Suppressor macrophage treated with lipopolysaccharide for 1 hour (primary cell): ENCODE data around the gene SRPK1.
A peak's percentile ranks its signal among the peaks of the same experiment; 100 is the strongest.

Experiments
- DNase-seq, 3 donors: peaks; one replicate each; pipeline ENCODE4 v3.0.0-alpha.2; 2020 to 2022

SRPK1 gene

DNA sequence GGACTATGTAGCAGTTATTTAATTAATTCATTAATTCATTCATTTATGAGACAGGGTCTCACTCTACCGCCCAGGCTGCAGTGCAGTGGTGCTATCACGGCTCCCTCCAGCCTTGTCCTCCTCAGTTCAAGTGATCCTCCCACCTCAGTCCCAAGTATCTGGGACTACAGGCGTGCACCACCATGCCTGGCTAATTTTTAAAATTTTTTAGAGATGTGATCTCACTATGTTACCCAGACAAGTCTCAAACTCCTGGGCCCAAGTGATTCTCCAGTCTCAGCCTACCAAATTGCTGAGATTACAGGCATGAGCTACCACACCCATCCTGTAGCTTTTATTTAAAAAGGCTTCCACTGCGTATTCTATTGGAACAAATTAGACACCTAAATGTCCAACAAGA is 23.4 kb downstream of the SRPK1 start:
- no peak for DNase-seq

GRCh38 chr6:35897036-35897435 is 23.9 kb downstream of the SRPK1 start:
- no peak for DNase-seq

GRCh38 chr6:35896228-35896627 is 24.7 kb downstream of the SRPK1 start:
- DNase-seq = no peak

GRCh38 chr6:35895560-35895959 is 25.3 kb downstream of the SRPK1 start:
- no peak for DNase-seq

- no peak for DNase-seq
Observed at GRCh38 chr6:35894776-35895175, 26.1 kb downstream of the SRPK1 start.

GRCh38 chr6:35893246-35893645 is 27.7 kb downstream of the SRPK1 start:
- DNase-seq = no peak

- DNase-seq = no peak
Observed at GRCh38 chr6:35892482-35892881, 28.4 kb downstream of the SRPK1 start.

DNA sequence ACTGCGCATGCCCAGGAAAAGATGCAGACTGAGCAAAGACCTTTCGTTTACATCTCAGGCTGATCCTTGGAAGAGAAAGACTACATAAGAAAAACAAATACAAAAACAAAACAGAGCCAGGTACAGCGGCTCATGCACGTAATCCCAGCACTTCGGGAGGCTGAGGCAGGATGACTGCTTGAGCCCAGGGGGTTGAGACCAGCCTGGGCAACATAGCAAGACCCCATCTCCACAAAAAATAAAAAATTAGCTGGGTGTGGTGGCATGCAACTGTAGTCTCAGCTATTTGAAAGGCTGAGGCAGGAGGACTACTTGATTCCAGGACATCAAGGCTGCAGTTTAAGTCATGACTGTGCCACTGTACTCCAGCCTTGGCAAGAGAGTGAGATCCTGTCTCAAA is 41.7 kb downstream of the SRPK1 start:
- no peak for DNase-seq

GRCh38 chr6:35876902-35877301 is 44.0 kb downstream of the SRPK1 start:
- DNase-seq = no peak

DNA sequence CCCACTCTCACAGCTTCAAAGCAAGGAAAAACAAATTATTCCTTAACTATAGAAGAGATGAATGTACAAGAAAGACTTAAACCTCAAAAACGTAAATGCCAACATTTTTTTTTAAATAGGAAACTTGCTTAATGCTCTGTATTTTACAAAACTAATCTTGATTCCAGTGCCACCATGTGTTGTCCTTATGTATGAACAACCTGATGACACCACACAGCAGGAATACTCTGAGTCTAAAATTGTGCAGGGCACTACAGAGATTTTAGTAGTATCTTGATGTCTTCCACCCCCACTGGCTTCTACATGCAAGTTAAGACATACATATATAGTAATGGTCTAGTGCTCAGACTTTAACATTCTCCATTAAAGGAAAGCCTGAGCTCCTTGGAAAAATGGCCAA is 46.2 kb downstream of the SRPK1 start:
- DNase-seq = no peak

GRCh38 chr6:35859367-35859766 is 61.5 kb downstream of the SRPK1 start:
- no peak for DNase-seq

DNA sequence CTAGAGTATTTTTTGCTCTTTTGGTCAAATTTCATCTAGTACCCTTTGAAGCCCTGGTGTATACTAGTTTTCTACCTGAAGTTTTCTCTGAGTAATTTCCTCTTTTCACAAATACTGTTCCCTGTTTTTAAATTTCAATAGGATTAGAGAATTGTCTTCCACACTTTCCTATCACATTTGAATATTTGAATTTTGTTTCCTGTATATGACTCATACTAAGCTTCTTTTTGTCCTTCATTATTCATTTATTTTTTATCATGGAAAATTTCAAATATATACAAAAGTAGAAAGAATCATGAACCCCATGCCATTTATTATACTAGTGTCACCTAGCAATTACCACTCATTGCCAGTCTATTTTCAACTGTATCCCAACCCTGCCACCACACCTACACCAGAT is 63.0 kb downstream of the SRPK1 start:
- DNase-seq = no peak

DNA sequence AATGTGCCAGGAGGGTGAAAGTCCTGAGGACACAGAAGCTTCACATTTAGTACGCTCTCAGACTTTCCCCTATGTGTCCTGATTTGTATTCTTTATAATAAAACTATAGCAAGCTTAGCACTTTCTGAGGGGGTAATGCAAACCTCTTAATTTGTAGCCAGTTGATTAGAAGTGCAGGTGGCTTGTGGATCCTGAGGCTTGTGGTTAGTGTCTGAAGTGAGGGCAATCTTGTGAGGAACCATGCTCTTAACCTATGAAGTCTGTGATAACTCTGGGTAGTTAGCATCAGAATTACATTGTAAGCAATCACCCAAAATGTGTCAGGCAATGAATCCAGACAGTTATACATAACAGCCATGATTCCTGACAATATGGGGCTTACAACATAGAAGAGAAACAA is 64.6 kb downstream of the SRPK1 start:
- no peak for DNase-seq

DNA sequence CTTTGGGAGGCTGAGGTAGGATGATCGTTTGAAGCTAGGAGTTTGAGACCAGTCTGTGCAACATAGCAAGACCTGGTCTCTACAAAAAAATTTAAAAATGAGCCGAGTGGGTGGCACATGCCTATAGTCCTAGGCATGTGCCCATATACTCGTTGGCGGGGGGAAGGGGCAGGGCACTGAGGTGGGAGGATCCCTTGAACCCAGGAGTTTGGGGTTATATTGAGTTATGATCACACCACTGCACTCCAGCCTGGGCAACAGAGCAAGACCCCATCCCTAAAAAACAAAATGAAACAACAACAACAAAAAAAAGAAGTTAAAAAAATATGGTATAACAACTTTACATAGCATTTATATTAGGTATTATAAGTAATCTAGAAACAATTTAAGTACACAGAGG is 67.9 kb downstream of the SRPK1 start:
- DNase-seq = no peak

DNA sequence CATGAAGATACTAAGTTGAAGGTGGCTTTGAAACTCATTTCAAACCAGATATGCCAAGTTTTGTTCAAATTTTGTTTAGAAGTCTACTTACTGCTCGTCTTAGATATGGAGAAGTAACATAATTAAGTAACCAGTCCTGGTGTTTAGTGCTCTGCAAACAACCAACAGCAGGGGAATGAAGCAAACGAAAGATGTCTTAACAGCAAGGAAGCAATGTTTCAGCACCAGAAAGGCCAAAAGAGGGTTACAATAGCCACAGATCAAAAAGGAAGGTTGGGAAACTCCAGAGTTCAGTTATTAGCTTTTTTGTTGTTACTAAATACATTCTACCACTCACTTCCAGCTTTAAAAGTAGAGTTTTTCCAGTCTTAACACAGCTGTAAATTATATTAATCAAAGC is 70.7 kb downstream of the SRPK1 start:
- DNase-seq = peak; percentile 24 to 43 (median 27)

GRCh38 chr6:35844290-35844689 is 76.6 kb downstream of the SRPK1 start:
- no peak for DNase-seq

GRCh38 chr6:35842381-35842780 is 78.5 kb downstream of the SRPK1 start:
- no peak for DNase-seq

DNA sequence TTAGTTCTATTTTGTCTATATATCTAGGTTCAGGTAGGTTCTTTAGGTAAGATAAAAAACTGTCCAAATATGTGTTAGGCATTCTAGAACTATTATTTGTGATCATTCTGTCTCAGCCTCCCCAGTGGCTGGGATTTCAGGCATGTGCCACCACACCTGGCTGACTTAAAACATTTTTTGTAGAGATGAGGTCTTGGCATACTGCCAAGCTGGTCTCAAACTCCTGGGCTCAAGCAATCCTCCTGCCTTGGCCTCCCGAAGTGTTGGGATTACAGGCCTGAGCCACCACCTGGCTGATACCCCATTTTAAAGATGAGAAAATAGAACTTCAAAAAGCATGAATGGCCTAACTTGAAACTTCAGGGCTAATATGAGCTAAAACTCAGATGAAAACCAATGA is 81.9 kb downstream of the SRPK1 start:
- no peak for DNase-seq

DNA sequence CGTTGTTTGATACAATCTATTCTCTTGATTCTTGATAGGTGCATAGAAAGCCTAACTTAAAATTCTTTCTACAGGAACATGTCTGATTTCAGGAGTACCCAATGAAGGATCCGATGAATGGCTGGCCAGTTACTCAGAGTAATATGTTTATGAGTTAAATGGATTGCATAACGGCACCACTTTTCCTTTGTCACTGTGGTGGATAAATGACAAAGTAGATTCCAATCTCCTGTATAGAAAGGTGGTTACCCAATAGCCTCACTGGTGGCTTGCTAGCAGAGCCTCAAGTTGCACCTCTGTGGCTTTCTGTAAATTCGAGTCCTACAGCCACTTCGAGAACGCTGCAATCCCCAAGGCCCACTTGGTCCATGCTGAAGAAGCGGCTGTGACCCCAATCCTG is 87.4 kb downstream of the SRPK1 start:
- DNase-seq = peak; percentile 6 to 26 (median 22)

- DNase-seq = no peak
Observed at GRCh38 chr6:35831257-35832007, 89.5 kb downstream of the SRPK1 start.

DNA sequence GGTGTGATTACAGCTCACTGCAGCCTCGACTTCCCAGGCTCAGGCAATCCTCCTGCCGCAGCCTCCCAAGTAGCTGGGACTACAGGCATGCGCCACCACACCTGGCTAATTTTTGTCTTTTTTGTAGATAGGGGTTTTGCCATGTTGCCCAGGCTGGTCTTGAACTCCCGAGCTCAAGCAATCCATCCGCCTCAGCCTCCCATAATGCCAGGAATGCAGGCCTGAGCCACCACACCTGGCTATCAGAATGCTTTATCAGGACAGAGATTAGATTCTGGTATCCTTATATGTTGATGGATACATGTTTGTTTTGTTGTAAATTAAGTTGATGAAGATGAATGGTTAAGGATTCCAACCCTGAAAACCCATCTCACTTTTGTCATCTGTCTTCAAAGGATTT is 91.6 kb downstream of the SRPK1 start:
- no peak for DNase-seq

- no peak for DNase-seq
Observed at GRCh38 chr6:35824552-35825192, 96.2 kb downstream of the SRPK1 start.

- DNase-seq = no peak
Observed at GRCh38 chr6:35823601-35824000, 97.3 kb downstream of the SRPK1 start.

DNA sequence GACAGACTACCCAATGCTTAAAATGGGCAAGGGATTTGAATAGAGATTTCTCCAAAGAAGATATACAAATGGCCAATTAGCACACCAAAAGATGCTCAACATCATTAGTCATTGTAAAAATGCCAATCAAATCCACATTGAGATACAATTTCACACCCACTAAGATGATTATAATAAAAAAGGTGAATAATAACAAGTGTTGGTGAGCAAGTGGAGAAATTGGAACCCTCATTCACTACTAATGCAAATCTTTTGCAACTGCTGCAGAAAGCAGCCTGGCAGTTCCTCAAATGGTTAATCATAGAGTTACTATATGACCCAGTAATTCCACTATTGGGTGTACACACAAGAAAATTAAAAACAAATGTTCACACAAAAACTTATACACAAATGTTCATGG is 103.4 kb downstream of the SRPK1 start:
- DNase-seq = no peak

- no peak for DNase-seq
Observed at GRCh38 chr6:35811699-35811995, 109.3 kb downstream of the SRPK1 start.
